Hepatocyte (in vitro differentiated cells): ENCODE data around the gene FAM83B. TPM values are rescaled to one million over a fixed set of nuclear protein-coding genes. Genes with fewer than 3 reads are reported as not detected.

Source experiments
- DNase-seq: peaks from one replicate; pipeline ENCODE4 v3.0.0-alpha.2; 2016; ENCODE audit warnings: low spot score
- H2AFZ ChIP-seq: fragments of 200-600 bp; sonication (generic); 2 replicates; pipeline ENCODE4 v1.6.0; 2016; ENCODE audit warnings: antibody characterized with exemption, mild to moderate bottlenecking
- H3K27ac ChIP-seq: fragments of 200-600 bp; sonication (generic); 2 replicates; pipeline ENCODE4 v1.5.1; 2016; ENCODE audit warnings: mild to moderate bottlenecking
- H3K27me3 ChIP-seq: fragments of 200-600 bp; sonication (generic); 2 replicates; pipeline ENCODE4 v1.6.1; 2016
- H3K36me3 ChIP-seq: fragments of 200-600 bp; sonication (generic); replicated peaks from 2 replicates; pipeline ENCODE4 v1.5.1; 2016; ENCODE audit warnings: low read depth; ENCODE audit not compliant: insufficient read depth
- H3K4me1 ChIP-seq: fragments of 200-600 bp; sonication (generic); 2 replicates; pipeline ENCODE4 v1.5.1; 2016; ENCODE audit warnings: mild to moderate bottlenecking, moderate library complexity; ENCODE audit not compliant: insufficient read depth
- H3K4me2 ChIP-seq: fragments of 200-600 bp; sonication (generic); 2 replicates; pipeline ENCODE4 v1.6.0; 2016
- H3K4me3 ChIP-seq: fragments of 200-600 bp; sonication (generic); 2 replicates; pipeline ENCODE4 v1.5.1; 2016; ENCODE audit warnings: mild to moderate bottlenecking
- H3K79me2 ChIP-seq: fragments of 200-600 bp; sonication (generic); 2 replicates; pipeline ENCODE4 v1.6.0; 2017; ENCODE audit warnings: mild to moderate bottlenecking
- H3K9me2 ChIP-seq: fragments of 200-600 bp; sonication (generic); replicated peaks from 2 replicates; pipeline ENCODE4 v1.6.0; 2017; ENCODE audit warnings: mild to moderate bottlenecking; ENCODE audit not compliant: insufficient read depth
- H3K9me3 ChIP-seq: fragments of 200-600 bp; sonication (generic); 2 replicates; pipeline ENCODE4 v1.5.1; 2016; ENCODE audit warnings: low read depth, mild to moderate bottlenecking
- H4K20me1 ChIP-seq: fragments of 200-600 bp; sonication (generic); 2 replicates; pipeline ENCODE4 v1.6.0; 2016; ENCODE audit warnings: mild to moderate bottlenecking; ENCODE audit not compliant: insufficient read depth, poor library complexity, severe bottlenecking
- CTCF ChIP-seq: fragments of 200-600 bp; sonication (generic); IDR thresholded peaks from 2 replicates; pipeline ENCODE4 v1.5.1; 2016; ENCODE audit warnings: antibody characterized with exemption, mild to moderate bottlenecking; ENCODE audit not compliant: poor library complexity
- EZH2 ChIP-seq: fragments of 200-600 bp; sonication (generic); IDR thresholded peaks from 2 replicates; pipeline ENCODE4 v1.6.1; 2016; ENCODE audit warnings: antibody characterized with exemption, mild to moderate bottlenecking, borderline replicate concordance
- EZH2phosphoT487 ChIP-seq: fragments of 200-600 bp; sonication (generic); IDR thresholded peaks from one replicate; pipeline ENCODE4 v1.6.1; 2018; ENCODE audit warnings: antibody characterized with exemption, mild to moderate bottlenecking, low read depth, moderate library complexity; ENCODE audit not compliant: unreplicated experiment, severe bottlenecking
- WGBS: methylation state at CpG from one replicate; pipeline ENCODE4 v1.1.6; 2016; ENCODE audit warnings: low lambda C conversion rate; ENCODE audit errors: missing lambda C conversion rate; 5-methylcytosine and 5-hydroxymethylcytosine counted together
- polyA plus RNA-seq: library from polyadenylated mRNA; unstranded; fragments of >200 nt; fragmentation: Nextera tagmentation; extraction: Ambion mirVana; gene quantifications from 2 replicates; pipeline ENCODE4 v1.2.1, GENCODE V29; 2016
- total RNA-seq: library from RNA; depleted of rRNA; stranded (reverse); fragments of >200 nt; gene quantifications from 2 replicates; pipeline ENCODE4 v1.2.3, GENCODE V29; 2014

Gene FAM83B
- total and polyA plus RNA-seq, 2 experiments from 2014 or later, result 5.5 to 29.2 TPM

- no peaks in the 10 kb centered on the region for H3K27me3 ChIP-seq
- peak overlapping the region; percentile 40 for H3K4me2 ChIP-seq
- no peak overlapping the region for H2AFZ ChIP-seq
- no peak overlapping the region for H3K4me3 ChIP-seq
- H3K36me3 ChIP-seq, result no peaks in the 10 kb centered on the region
- H3K79me2 ChIP-seq, result no peaks in the 10 kb centered on the region
- no peak for DNase-seq
- H3K27ac ChIP-seq, result no peak overlapping the region
- 7% methylated on average over 1 of the region's 1 CpG for WGBS
- no peaks in the 10 kb centered on the region for H4K20me1 ChIP-seq
- no peaks in the 10 kb centered on the region for H3K9me3 ChIP-seq
- TF ChIP-seq CTCF (no peak), EZH2 (no peak), EZH2phosphoT487 (no peak)
- H3K4me1 ChIP-seq, result peaks cover 24% of the 10 kb centered on the region
- H3K9me2 ChIP-seq, result no peaks in the 10 kb centered on the region
Measured at GRCh38 chr6:54805077-54805476, 41.5 kb upstream of the FAM83B start.

GRCh38 chr6:54810147-54810546 lies 36.4 kb upstream of the FAM83B start:
- TF ChIP-seq CTCF, result no peak
- TF ChIP-seq EZH2phosphoT487, result no peak
- Histone ChIP-seq H3K79me2 (no peaks in the 10 kb centered on the region), H3K27me3 (no peaks in the 10 kb centered on the region), H3K4me1 (peaks cover 17% of the 10 kb centered on the region), H3K4me3 (no peak overlapping the region), H3K4me2 (no peak overlapping the region), H3K9me3 (no peaks in the 10 kb centered on the region), H3K27ac (no peak overlapping the region), H2AFZ (no peak overlapping the region), H4K20me1 (no peaks in the 10 kb centered on the region), H3K36me3 (no peaks in the 10 kb centered on the region), H3K9me2 (no peaks in the 10 kb centered on the region)
- DNase-seq, result no peak

GRCh38 chr6:54813892-54814291 lies 32.7 kb upstream of the FAM83B start:
- peaks cover 5% of the 10 kb centered on the region for H3K4me1 ChIP-seq
- H3K79me2 ChIP-seq, result no peaks in the 10 kb centered on the region
- H4K20me1 ChIP-seq, result no peaks in the 10 kb centered on the region
- H3K9me2 ChIP-seq, result no peaks in the 10 kb centered on the region
- H3K27me3 ChIP-seq, result no peaks in the 10 kb centered on the region
- no peak overlapping the region for H3K27ac ChIP-seq
- no peak overlapping the region for H3K4me2 ChIP-seq
- no peaks in the 10 kb centered on the region for H3K36me3 ChIP-seq
- 51% methylated on average over 3 of the region's 3 CpGs for WGBS
- no peak for DNase-seq
- no peaks in the 10 kb centered on the region for H3K9me3 ChIP-seq
- H3K4me3 ChIP-seq, result no peak overlapping the region
- no peak for TF ChIP-seq CTCF
- no peak for TF ChIP-seq EZH2phosphoT487
- TF ChIP-seq EZH2, result no peak
- no peak overlapping the region for H2AFZ ChIP-seq

- no peak for TF ChIP-seq CTCF
- TF ChIP-seq EZH2phosphoT487, result no peak
- TF ChIP-seq EZH2, result no peak
- H3K4me3 ChIP-seq, result no peak overlapping the region
- WGBS, result 77% methylated on average over 2 of the region's 2 CpGs
- no peaks in the 10 kb centered on the region for H3K36me3 ChIP-seq
- no peaks in the 10 kb centered on the region for H3K9me2 ChIP-seq
- DNase-seq, result no peak
- no peak overlapping the region for H2AFZ ChIP-seq
- no peaks in the 10 kb centered on the region for H4K20me1 ChIP-seq
- no peaks in the 10 kb centered on the region for H3K27me3 ChIP-seq
- H3K4me2 ChIP-seq, result no peak overlapping the region
- H3K27ac ChIP-seq, result no peak overlapping the region
- peaks cover 5% of the 10 kb centered on the region for H3K4me1 ChIP-seq
- no peaks in the 10 kb centered on the region for H3K9me3 ChIP-seq
- no peaks in the 10 kb centered on the region for H3K79me2 ChIP-seq
Measured at GRCh38 chr6:54817236-54817635, 29.3 kb upstream of the FAM83B start.
